HepG2 (cell line): ENCODE results near the gene ADRM1. TPM values are rescaled to one million over a fixed set of nuclear protein-coding genes. Genes with fewer than 3 reads are reported as not detected.
A peak's percentile ranks its signal among the peaks of the same experiment; 100 is the strongest.

Experiments
- ATAC-seq: fragments of 200-7000 bp; cut with Tn5 transposase; 3 replicates; pipeline ENCODE4 v1.9.1; 2020; ENCODE audit warnings: mild to moderate bottlenecking, moderate library complexity
- BruUV-seq: library from RNA; stranded (reverse); fragments of 400-500 nt; replicated peaks from 2 replicates; lab custom pipeline; 2021; lab: Mats Ljungman, UMichigan
- CTCF ChIA-PET: fragments of 300-600 bp; formaldehyde crosslinking; extraction: SDS; loops from one replicate; lab custom pipeline; 2021; ENCODE audit warnings: low total read pairs, inconsistent platforms, low intra/inter-chr PET ratio; lab: Yijun Ruan, JAX
- POLR2A ChIA-PET: fragments of 350-600 bp; sonication (Branson Sonifier 250); formaldehyde crosslinking; loops from one replicate; lab custom pipeline; 2020; ENCODE audit warnings: antibody characterized with exemption, inconsistent platforms; lab: Yijun Ruan, JAX
- DNase-seq: peaks from one replicate; pipeline ENCODE4 v3.0.0-alpha.2; 2015; ENCODE audit warnings: low spot score
- FAIRE-seq: peaks from 3 replicates; lab custom pipeline; 2011; peaks lifted over from hg19 to GRCh38; lab: Jason Lieb, UNC
- H2AFZ ChIP-seq: one replicate; pipeline ENCODE4 v1.6.1; 2011; ENCODE audit warnings: low read length, inconsistent platforms
- H3K27ac ChIP-seq: fragments of 300-600 bp; 3 replicates; pipeline ENCODE4 v1.8.0; 2011; ENCODE audit warnings: mixed run types, mild to moderate bottlenecking, mixed read lengths, low read length, inconsistent platforms; ENCODE audit not compliant: insufficient read depth; ENCODE audit errors: extremely low read length
- H3K27me3 ChIP-seq, 2 experiments: fragments of 200-600 bp in 1 of 2; 2 replicates in 1 of 2; 3 replicates in 1 of 2; pipeline versions ENCODE4 v1.6.0 to v1.8.0; 2011; ENCODE audit warnings: low read length in 2 of 2, mild to moderate bottlenecking in 2 of 2, moderate library complexity in 2 of 2, inconsistent platforms in 1 of 2; ENCODE audit not compliant: insufficient read depth in 2 of 2, control insufficient read depth in 1 of 2
- H3K36me3 ChIP-seq, 2 experiments: fragments of 200-600 bp in 1 of 2; replicated peaks in 1 of 2; 2 replicates in 1 of 2; 3 replicates in 1 of 2; pipeline versions ENCODE4 v1.5.1 to v1.8.0; 2011; ENCODE audit warnings: low read length in 2 of 2, inconsistent platforms in 1 of 2; ENCODE audit not compliant: insufficient read depth in 2 of 2, control insufficient read depth in 1 of 2
- H3K4me1 ChIP-seq: 2 replicates; pipeline ENCODE4 v1.5.1; 2012; ENCODE audit warnings: low read length, inconsistent platforms; ENCODE audit not compliant: insufficient read depth
- H3K4me2 ChIP-seq: 2 replicates; pipeline ENCODE4 v1.6.0; 2011; ENCODE audit warnings: low read depth, low read length, inconsistent platforms
- H3K4me3 ChIP-seq, 3 experiments: fragments of 200-600 bp in 1 of 3; sonication (generic), shearing (Covaris generic) in 1 of 3; replicated peaks in 1 of 3; 2 replicates each; pipeline ENCODE4 v1.5.1; 2011 to 2016; ENCODE audit warnings: low read length in 3 of 3, inconsistent platforms in 2 of 3, low read depth in 2 of 3, mild to moderate bottlenecking in 2 of 3, control low read depth in 1 of 3, mixed read lengths in 1 of 3; ENCODE audit not compliant: insufficient read depth in 1 of 3
- H3K79me2 ChIP-seq: one replicate; pipeline ENCODE4 v1.6.1; 2011; ENCODE audit warnings: low read length, inconsistent platforms; ENCODE audit not compliant: insufficient read depth
- H3K9ac ChIP-seq: 2 replicates; pipeline ENCODE4 v1.6.0; 2011; ENCODE audit warnings: mild to moderate bottlenecking, low read depth, low read length, inconsistent platforms; ENCODE audit not compliant: insufficient read depth
- H3K9me3 ChIP-seq: 2 replicates; pipeline ENCODE4 v1.5.1; 2012; ENCODE audit warnings: mild to moderate bottlenecking, low read length
- H4K20me1 ChIP-seq: 2 replicates; pipeline ENCODE4 v1.6.0; 2011; ENCODE audit warnings: inconsistent platforms, mild to moderate bottlenecking, low read length, moderate library complexity; ENCODE audit not compliant: insufficient read depth
- ARNT2 ChIP-seq: sonication (generic); formaldehyde crosslinking; IDR thresholded peaks from 2 replicates; pipeline ENCODE4 v1.8.0; 2022; ENCODE audit warnings: mild to moderate bottlenecking, low read depth, missing genetic modification reagents, moderate library complexity
- ATF7 ChIP-seq, 2 experiments: fragments of 450-650 bp in 1 of 2; sonication (generic) in 1 of 2; formaldehyde crosslinking in 1 of 2; IDR thresholded peaks; 2 replicates each; pipeline versions ENCODE4 v1.4.0 to v1.6.1; 2016 to 2020; ENCODE audit warnings: antibody characterized with exemption in 1 of 2, mild to moderate bottlenecking in 1 of 2, missing genetic modification reagents in 1 of 2
- DNMT3B ChIP-seq: conservative IDR thresholded peaks from 2 replicates; pipeline ENCODE4 v1.6.1; 2016; ENCODE audit warnings: missing biosample characterization, control low read depth
- ISL2 ChIP-seq: sonication (generic); formaldehyde crosslinking; IDR thresholded peaks from 2 replicates; pipeline ENCODE4 v1.5.0; 2020; ENCODE audit warnings: missing genetic modification reagents
- NAIF1 ChIP-seq: sonication (generic); formaldehyde crosslinking; IDR thresholded peaks from 2 replicates; pipeline ENCODE4 v1.5.0; 2020; ENCODE audit warnings: mild to moderate bottlenecking, missing genetic modification reagents, borderline replicate concordance
- NFYB ChIP-seq: sonication (generic); formaldehyde crosslinking; IDR thresholded peaks from 2 replicates; pipeline ENCODE4 v1.4.0; 2020; ENCODE audit warnings: missing genetic modification reagents
- NR2F6 ChIP-seq, 2 experiments: IDR thresholded peaks; 2 replicates each; pipeline ENCODE4 v1.6.1; 2016; ENCODE audit warnings: antibody characterized with exemption in 1 of 2, mild to moderate bottlenecking in 1 of 2
- PHF20 ChIP-seq: sonication (generic); formaldehyde crosslinking; IDR thresholded peaks from 2 replicates; pipeline ENCODE4 v1.5.0; 2020; ENCODE audit warnings: mild to moderate bottlenecking, missing genetic modification reagents
- SALL1 ChIP-seq: sonication (generic); formaldehyde crosslinking; IDR thresholded peaks from 2 replicates; pipeline ENCODE4 v1.8.0; 2022; ENCODE audit warnings: mild to moderate bottlenecking, missing genetic modification reagents
- SPEN ChIP-seq: sonication (generic); formaldehyde crosslinking; IDR thresholded peaks from 2 replicates; pipeline ENCODE4 v1.5.1; 2020; ENCODE audit warnings: low read depth, mild to moderate bottlenecking, missing genetic modification reagents
- SRF ChIP-seq: IDR thresholded peaks from 2 replicates; pipeline ENCODE4 v1.6.1; 2011; ENCODE audit warnings: mild to moderate bottlenecking, low read depth, low read length, moderate library complexity
- TCF7 ChIP-seq: sonication (generic); IDR thresholded peaks from 2 replicates; pipeline ENCODE4 v1.6.1; 2016; ENCODE audit warnings: antibody characterized with exemption, low read depth
- TEF ChIP-seq: sonication (generic); formaldehyde crosslinking; IDR thresholded peaks from 2 replicates; pipeline ENCODE4 v1.5.0; 2020; ENCODE audit warnings: missing genetic modification reagents
- ZBTB42 ChIP-seq: sonication (generic); formaldehyde crosslinking; IDR thresholded peaks from 2 replicates; pipeline ENCODE4 v1.5.0; 2020; ENCODE audit warnings: mild to moderate bottlenecking, missing genetic modification reagents
- ZMAT3 ChIP-seq: sonication (generic); formaldehyde crosslinking; conservative IDR thresholded peaks from 2 replicates; pipeline ENCODE4 v1.7.0; 2021; ENCODE audit warnings: missing genetic modification reagents
- ZNF550 ChIP-seq: sonication (generic); formaldehyde crosslinking; IDR thresholded peaks from 2 replicates; pipeline ENCODE4 v1.4.0; 2020; ENCODE audit warnings: mild to moderate bottlenecking, missing genetic modification reagents, borderline replicate concordance
- ZNF557 ChIP-seq: sonication (generic); formaldehyde crosslinking; IDR thresholded peaks from 2 replicates; pipeline ENCODE4 v1.4.0; 2020; ENCODE audit warnings: missing genetic modification reagents
- ZNF562 ChIP-seq: sonication (generic); formaldehyde crosslinking; IDR thresholded peaks from 2 replicates; pipeline ENCODE4 v1.8.0; 2022; ENCODE audit warnings: missing genetic modification reagents, borderline replicate concordance
- ZNF598 ChIP-seq: sonication (generic); formaldehyde crosslinking; IDR thresholded peaks from 2 replicates; pipeline ENCODE4 v1.5.1; 2020; ENCODE audit warnings: mild to moderate bottlenecking, missing genetic modification reagents, borderline replicate concordance
- ZNF740 ChIP-seq: sonication (generic); formaldehyde crosslinking; IDR thresholded peaks from 2 replicates; pipeline ENCODE4 v1.4.0; 2020; ENCODE audit warnings: missing genetic modification reagents
- ZNF792 ChIP-seq: IDR thresholded peaks from 2 replicates; pipeline ENCODE4 v1.6.1; 2016
- WGBS: methylation state at CpG from one replicate; pipeline ENCODE4 v1.1.6; 2017; ENCODE audit warnings: low lambda C conversion rate; 5-methylcytosine and 5-hydroxymethylcytosine counted together
- in situ Hi-C: cut with HindIII; loops from 2 replicates; pipeline ENCODE4 v1.10.0; 2017; ENCODE audit warnings: low pct_unique_long_range_greater_than_20kb; ENCODE audit not compliant: extremely low pct_ligation_motif_present
- intact Hi-C: fragments of 100-400 bp; cut with micrococcal nuclease; formaldehyde crosslinking; loops from one replicate; pipeline ENCODE4 v1.10.0; 2022; ENCODE audit not compliant: unreplicated experiment
- polyA plus RNA-seq, 8 experiments: library from polyadenylated mRNA; depleted of rRNA in 3 of 8; stranded (reverse) in 7 of 8; unstranded in 1 of 8; fragments of >200 nt; fragmentation: Illumina TruSeq in 4 of 8; extraction: Trizol in 4 of 8; gene quantifications; 2 replicates each; pipeline versions ENCODE4 v1.2.1 to v1.2.3, GENCODE V29; 2011 to 2016; ENCODE audit warnings: low read depth in 4 of 8, missing spikeins in 1 of 8, mixed read lengths in 1 of 8; ENCODE audit not compliant: insufficient read depth in 1 of 8
- total RNA-seq, 5 experiments: library from RNA; depleted of rRNA; stranded (reverse); fragments of >200 nt; fragmentation: Illumina TruSeq; extraction: Trizol; gene quantifications; 2 replicates each; pipeline ENCODE4 v1.2.3, GENCODE V29; 2016; ENCODE audit warnings: low read depth in 1 of 5
- TF ChIP-seq, protein P1 (sequence below): sonication (generic); formaldehyde crosslinking; IDR thresholded peaks from 2 replicates; pipeline ENCODE4 v1.5.0; 2020; ENCODE audit warnings: missing genetic modification reagents

ADRM1 gene
- total and polyA plus RNA-seq, 2 of the 13 experiments (the other 11 are each of a cell fraction or from before 2014, with no cell fraction given), result 92.9 to 154 TPM

GRCh38 chr20:62307226-62308101 is 4.7 kb downstream of the ADRM1 start (continued):
- no peak for TF ChIP-seq PHF20 (CRISPR knock-in tag)
- no peak for TF ChIP-seq ARNT2 (CRISPR knock-in tag)

- H3K4me2 ChIP-seq, result no peak overlapping the region
- peaks cover 31% of the 10 kb centered on the region for H3K4me1 ChIP-seq
- H3K27ac ChIP-seq, result peak overlapping the region; percentile 35
- H4K20me1 ChIP-seq, result peaks cover 25% of the 10 kb centered on the region
- no peak for DNase-seq
- no peak overlapping the region for H2AFZ ChIP-seq
- in situ Hi-C loops (no loop called here), intact Hi-C loops (no loop called here)
- H3K27me3 ChIP-seq, result no peaks in the 10 kb centered on the region; a peak in 1 of 5 replicates
- 97% methylated on average over 27 of the region's 29 CpGs for WGBS
- peaks cover 30% of the 10 kb centered on the region for H3K79me2 ChIP-seq
- no peak overlapping the region for H3K4me3 ChIP-seq
- ATAC-seq, result no peak
- H3K9me3 ChIP-seq, result no peaks in the 10 kb centered on the region
- no peak for FAIRE-seq
- H3K9ac ChIP-seq, result no peak overlapping the region
- POLR2A ChIA-PET, result interaction anchor here (1.2 to 8.3 kb wide), 2 partner anchors 60 to 67 kb away, joined by 4 to 187 read pairs; partner anchors contain the start of gene LAMA5
- CTCF ChIA-PET, result no interaction called here
- H3K36me3 ChIP-seq, result peaks cover 53 to 84% of the 10 kb centered on the region in 2 experiments
- TSS peak; percentile 15 for BruUV-seq
- TF ChIP-seq ATF7 (IDR thresholded peaks at IDR 0.05) (no peak), ATF7 (CRISPR knock-in tag; IDR thresholded peaks at IDR 0.05) (no peak), NFYB (no peak), ZNF557 (no peak), SPEN (CRISPR knock-in tag) (no peak), NR2F6 (IDR thresholded peaks at IDR 0.05) (no peak), NR2F6 (CRISPR knock-in tag; IDR thresholded peaks at IDR 0.05) (peak; percentile 10; the same call in 1 of the 2 replicates), ISL2 (CRISPR knock-in tag) (no peak), SRF (no peak), SALL1 (CRISPR knock-in tag) (no peak), ZNF550 (CRISPR knock-in tag) (0 out of 2 replicates have a peak, but pooled peaks have one; percentile 39), ZNF792 (no peak), TEF (CRISPR knock-in tag) (no peak), NAIF1 (no peak), DNMT3B (no peak), ZBTB42 (CRISPR knock-in tag) (no peak), ZNF740 (CRISPR knock-in tag) (no peak), ZNF562 (CRISPR knock-in tag) (no peak), TCF7 (no peak), ZMAT3 (no peak), ZNF598 (CRISPR knock-in tag) (no peak)
- TF ChIP-seq, protein P1, sequence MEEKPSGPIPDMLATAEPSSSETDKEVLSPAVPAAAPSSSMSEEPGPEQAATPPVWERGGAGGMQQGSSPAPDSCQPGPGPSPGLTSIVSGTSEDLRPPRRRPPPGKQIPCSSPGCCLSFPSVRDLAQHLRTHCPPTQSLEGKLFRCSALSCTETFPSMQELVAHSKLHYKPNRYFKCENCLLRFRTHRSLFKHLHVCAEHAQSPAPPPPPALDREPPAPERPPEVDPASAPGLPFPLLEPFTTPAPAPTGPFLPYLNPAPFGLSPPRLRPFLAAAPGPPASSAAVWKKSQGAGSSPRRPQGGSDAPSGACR (CRISPR knock-in tag), result no peak
Measured at GRCh38 chr20:62308102-62308822, 5.5 kb downstream of the ADRM1 start.
